Measurements from ENCODE around the gene CITED4. TPM values are rescaled to one million over a fixed set of nuclear protein-coding genes. Genes with fewer than 3 reads are reported as not detected.

The CITED4 gene
- total RNA-seq, 1 experiment from 2014 or later, result 1.3 TPM

GRCh38 chr1:40856116-40856515 lies 6.0 kb downstream of the CITED4 start:
- DNase-seq (ENCODE audit: low spot score), result no peak
- TF ChIP-seq CTCF (conservative IDR thresholded peaks at IDR 0.05; ENCODE audit: low read depth, low read length), result no peak
- no peak for TF ChIP-seq EZH2 (IDR thresholded peaks at IDR 0.05; ENCODE audit: borderline replicate concordance, low read depth, low read length, poor library complexity, severe bottlenecking)
- intact Hi-C loops (cut with micrococcal nuclease; ENCODE audit: unreplicated experiment), result no loop called here
- H3K27ac ChIP-seq (ENCODE audit: low read depth, low read length, poor library complexity, severe bottlenecking), result no peak overlapping the region
- CTCF ChIA-PET, result no interaction called here
- no TSS peak for BruUV-seq (replicated peaks)
- no peaks in the 10 kb centered on the region for H3K4me1 ChIP-seq (ENCODE audit: insufficient read depth, low read length, poor library complexity, severe bottlenecking)
- no peak overlapping the region for H3K4me3 ChIP-seq (ENCODE audit: low read depth, low read length, poor library complexity, severe bottlenecking)
- no peaks in the 10 kb centered on the region for H3K36me3 ChIP-seq (ENCODE audit: insufficient read depth, low read length, poor library complexity, severe bottlenecking)
- no peaks in the 10 kb centered on the region for H3K9me3 ChIP-seq (ENCODE audit: low read depth, low read length, poor library complexity, severe bottlenecking)
- POLR2A ChIA-PET (ENCODE audit: low non-redundant PET), result no interaction called here
- H3K27me3 ChIP-seq (replicated peaks; ENCODE audit: insufficient read depth, low read depth, low read length, poor library complexity), result peaks cover 2% of the 10 kb centered on the region

- H3K4me3 ChIP-seq (ENCODE audit: low read depth, low read length, poor library complexity, severe bottlenecking), result no peak overlapping the region
- H3K27me3 ChIP-seq (replicated peaks; ENCODE audit: insufficient read depth, low read depth, low read length, poor library complexity), result no peaks in the 10 kb centered on the region
- H3K4me1 ChIP-seq (ENCODE audit: insufficient read depth, low read length, poor library complexity, severe bottlenecking), result no peaks in the 10 kb centered on the region
- H3K27ac ChIP-seq (ENCODE audit: low read depth, low read length, poor library complexity, severe bottlenecking), result no peak overlapping the region
- no peaks in the 10 kb centered on the region for H3K36me3 ChIP-seq (ENCODE audit: insufficient read depth, low read length, poor library complexity, severe bottlenecking)
- DNase-seq (ENCODE audit: low spot score), result peak; percentile 46
- no peaks in the 10 kb centered on the region for H3K9me3 ChIP-seq (ENCODE audit: low read depth, low read length, poor library complexity, severe bottlenecking)
- POLR2A ChIA-PET (ENCODE audit: low non-redundant PET), result no interaction called here
- intact Hi-C loops (cut with micrococcal nuclease; ENCODE audit: unreplicated experiment), result no loop called here
- no TSS peak for BruUV-seq (replicated peaks)
- peak; percentile 60 for TF ChIP-seq CTCF (conservative IDR thresholded peaks at IDR 0.05; ENCODE audit: low read depth, low read length)
- no peak for TF ChIP-seq EZH2 (IDR thresholded peaks at IDR 0.05; ENCODE audit: borderline replicate concordance, low read depth, low read length, poor library complexity, severe bottlenecking)
- CTCF ChIA-PET, result no interaction called here
Observed at GRCh38 chr1:40855513-40855912, 6.7 kb downstream of the CITED4 start.

- Histone ChIP-seq H3K27ac (ENCODE audit: low read depth, low read length, poor library complexity, severe bottlenecking) (no peak overlapping the region), H3K36me3 (ENCODE audit: insufficient read depth, low read length, poor library complexity, severe bottlenecking) (no peaks in the 10 kb centered on the region), H3K9me3 (ENCODE audit: low read depth, low read length, poor library complexity, severe bottlenecking) (no peaks in the 10 kb centered on the region), H3K4me3 (ENCODE audit: low read depth, low read length, poor library complexity, severe bottlenecking) (no peak overlapping the region), H3K27me3 (replicated peaks; ENCODE audit: insufficient read depth, low read depth, low read length, poor library complexity) (no peaks in the 10 kb centered on the region), H3K4me1 (ENCODE audit: insufficient read depth, low read length, poor library complexity, severe bottlenecking) (no peaks in the 10 kb centered on the region)
- CTCF ChIA-PET, result interaction anchor here (1.5 kb wide), 1 partner anchor 96 kb away, joined by 4 read pairs; no protein-coding TSS in a partner anchor
- BruUV-seq (replicated peaks), result no TSS peak
- POLR2A ChIA-PET (ENCODE audit: low non-redundant PET), result no interaction called here
- intact Hi-C loops (cut with micrococcal nuclease; ENCODE audit: unreplicated experiment), result no loop called here
- no peak for DNase-seq (ENCODE audit: low spot score)
- TF ChIP-seq CTCF (conservative IDR thresholded peaks at IDR 0.05; ENCODE audit: low read depth, low read length) (no peak), EZH2 (IDR thresholded peaks at IDR 0.05; ENCODE audit: borderline replicate concordance, low read depth, low read length, poor library complexity, severe bottlenecking) (no peak)
Observed at GRCh38 chr1:40853885-40854170, 8.3 kb downstream of the CITED4 start.

Measured in A673 (cell line).